A673 (cell line): Measurements from ENCODE around the gene KRT23.

Experiments used
- CTCF ChIP-seq: fragments of 300-800, 200-600 bp; sonication (generic); conservative IDR thresholded peaks from 2 replicates; pipeline ENCODE4 v1.5.1; 2017; ENCODE audit warnings: low read depth, mild to moderate bottlenecking, antibody characterized with exemption, low read length, moderate library complexity, mixed read lengths
- EZH2 ChIP-seq: fragments of 200-600 bp; sonication (generic); IDR thresholded peaks from 2 replicates; pipeline ENCODE4 v1.6.1; 2017; ENCODE audit warnings: borderline replicate concordance, low read depth, mild to moderate bottlenecking, mixed read lengths, antibody characterized with exemption, low read length; ENCODE audit not compliant: poor library complexity, severe bottlenecking

GRCh38 chr17:40912486-40913210, 24.8 kb downstream of the KRT23 start:
- TF ChIP-seq CTCF = no peak
- no peak for TF ChIP-seq EZH2
